Measurements from ENCODE around the gene RAB38. TPM values are rescaled to one million over a fixed set of nuclear protein-coding genes. Genes with fewer than 3 reads are reported as not detected.

The RAB38 gene
- total RNA-seq, 2 experiments from 2014 or later, result 2.9 to 3.1 TPM

Small RNA genes lying within 50 kb of the gene (microRNA-seq; reads per million reads assigned to microRNA genes)
- gene MIR3166 (ENCODE audit: borderline replicate concordance), result not detected

Other genes starting within 250 kb of the RAB38 start
- gene CTSC, start 162.3 kb upstream of the RAB38 start, total RNA-seq, result 10 to 100 TPM; 53.1 to 59.4 TPM

All from activated CD4-positive, alpha-beta T cell treated with anti-CD3 and anti-CD28 coated beads for 36 hours (primary cell).